OCI-LY7 (cell line): Measurements from ENCODE around the gene MTRF1L. TPM values are rescaled to one million over a fixed set of nuclear protein-coding genes. Genes with fewer than 3 reads are reported as not detected.

Experiments
- BruUV-seq: library from RNA; stranded (reverse); fragments of 400-500 nt; replicated peaks from 2 replicates; lab custom pipeline; 2021; lab: Mats Ljungman, UMichigan
- CTCF ChIA-PET: fragments of 300-600 bp; sonication (Branson Sonifier 250); formaldehyde crosslinking; loops from one replicate; lab custom pipeline; 2022; ENCODE audit warnings: antibody characterized with exemption; ENCODE audit not compliant: unreplicated experiment; lab: Charles Lee
- POLR2A ChIA-PET: fragments of 300-600 bp; sonication (Branson Sonifier 250); formaldehyde crosslinking; loops from one replicate; lab custom pipeline; 2022; ENCODE audit warnings: antibody characterized with exemption; lab: Charles Lee
- DNase-seq: peaks from one replicate; pipeline ENCODE4 v3.0.0-alpha.2; 2015; ENCODE audit warnings: low spot score
- H2AFZ ChIP-seq: fragments of 200-600 bp; sonication (generic), shearing (Covaris generic); 2 replicates; pipeline ENCODE4 v1.6.1; 2014; ENCODE audit warnings: mild to moderate bottlenecking, antibody characterized with exemption, low read length, moderate library complexity
- H3K27ac ChIP-seq: fragments of 200-600 bp; sonication (generic); 2 replicates; pipeline ENCODE4 v1.5.1; 2014; ENCODE audit warnings: mixed run types, low read depth, mild to moderate bottlenecking, moderate library complexity, low read length, inconsistent platforms; ENCODE audit not compliant: poor library complexity, severe bottlenecking
- H3K36me3 ChIP-seq: fragments of 200-600 bp; sonication (generic); 2 replicates; pipeline ENCODE4 v1.6.1; 2014; ENCODE audit warnings: mild to moderate bottlenecking, antibody characterized with exemption, low read length, moderate library complexity, mixed read lengths; ENCODE audit not compliant: insufficient read depth
- H3K4me1 ChIP-seq: fragments of 200-600 bp; sonication (generic); 2 replicates; pipeline ENCODE4 v1.5.1; 2014; ENCODE audit warnings: mild to moderate bottlenecking, low read length; ENCODE audit not compliant: insufficient read depth, poor library complexity, severe bottlenecking
- H3K4me2 ChIP-seq: fragments of 200-600 bp; sonication (generic); 2 replicates; pipeline ENCODE4 v1.6.1; 2014; ENCODE audit warnings: mild to moderate bottlenecking, low read length
- H3K4me3 ChIP-seq: fragments of 200-600 bp; sonication (generic); 2 replicates; pipeline ENCODE4 v1.5.1; 2014; ENCODE audit warnings: mild to moderate bottlenecking, low read depth, low read length; ENCODE audit not compliant: poor library complexity, severe bottlenecking
- H3K79me2 ChIP-seq: fragments of 200-600 bp; sonication (generic); 2 replicates; pipeline ENCODE4 v1.6.1; 2016; ENCODE audit warnings: low read depth, mild to moderate bottlenecking, low read length, moderate library complexity, mixed read lengths; ENCODE audit not compliant: insufficient read depth
- H3K9me2 ChIP-seq: fragments of 200-600 bp; sonication (generic); 2 replicates; pipeline ENCODE4 v1.6.1; 2016; ENCODE audit warnings: mild to moderate bottlenecking, low read length, mixed read lengths; ENCODE audit not compliant: insufficient read depth
- H3K9me3 ChIP-seq: fragments of 200-600 bp; sonication (generic); 2 replicates; pipeline ENCODE4 v1.6.1; 2014; ENCODE audit warnings: mild to moderate bottlenecking, mixed run types, low read length, mixed read lengths
- H4K20me1 ChIP-seq: fragments of 200-600 bp; sonication (generic); 2 replicates; pipeline ENCODE4 v1.6.1; 2014; ENCODE audit warnings: mild to moderate bottlenecking, antibody characterized with exemption, low read length, moderate library complexity, mixed read lengths; ENCODE audit not compliant: insufficient read depth
- EZH2phosphoT487 ChIP-seq: fragments of 200-600 bp; sonication (generic); IDR thresholded peaks from 2 replicates; pipeline ENCODE4 v1.6.1; 2018; ENCODE audit warnings: low read depth, borderline replicate concordance, mild to moderate bottlenecking, mixed run types, antibody characterized with exemption, low read length, moderate library complexity, mixed read lengths
- intact Hi-C: fragments of 100-400 bp; cut with micrococcal nuclease; formaldehyde crosslinking; loops from one replicate; pipeline ENCODE4 v1.10.0; 2022; ENCODE audit not compliant: unreplicated experiment
- small RNA-seq: library from RNA; depleted of rRNA; stranded (forward); fragments of <200 nt; gene quantifications from one replicate; pipeline ENCODE3, GENCODE V24; 2014
- total RNA-seq, 2 experiments: library from RNA; depleted of rRNA in 1 of 2; stranded (reverse); fragments of >200 nt in 1 of 2; shearing (Covaris generic) in 1 of 2; gene quantifications; 2 replicates each; pipeline ENCODE4 v1.2.3, GENCODE V29; 2014 to 2022
- TF ChIP-seq, protein P1 (sequence below): fragments of 200-600 bp; sonication (generic); conservative IDR thresholded peaks from 2 replicates; pipeline ENCODE4 v1.5.1; 2014; ENCODE audit warnings: mild to moderate bottlenecking, antibody characterized with exemption, low read length, moderate library complexity, mixed read lengths

Gene MTRF1L
- total RNA-seq, 2 experiments from 2014 or later = 11.0 to 19.2 TPM

- Histone ChIP-seq H3K36me3 (no peaks in the 10 kb centered on the region), H3K4me2 (no peak overlapping the region), H3K4me1 (no peaks in the 10 kb centered on the region), H3K79me2 (no peaks in the 10 kb centered on the region), H3K27ac (no peak overlapping the region), H3K9me2 (no peaks in the 10 kb centered on the region), H4K20me1 (no peaks in the 10 kb centered on the region), H2AFZ (no peak overlapping the region), H3K4me3 (no peak overlapping the region), H3K9me3 (no peaks in the 10 kb centered on the region)
- no TSS peak for BruUV-seq
- ChIA-PET POLR2A (interaction anchor here (0.5 to 0.7 kb wide), 2 partner anchors 359 to 1413 kb away, joined by 3 read pairs; no protein-coding TSS in a partner anchor), CTCF (no interaction called here)
- intact Hi-C loops = loop anchor here (10.0 kb wide), 1 partner anchor 388 kb away; no protein-coding TSS in a partner anchor
- TF ChIP-seq, protein P1, sequence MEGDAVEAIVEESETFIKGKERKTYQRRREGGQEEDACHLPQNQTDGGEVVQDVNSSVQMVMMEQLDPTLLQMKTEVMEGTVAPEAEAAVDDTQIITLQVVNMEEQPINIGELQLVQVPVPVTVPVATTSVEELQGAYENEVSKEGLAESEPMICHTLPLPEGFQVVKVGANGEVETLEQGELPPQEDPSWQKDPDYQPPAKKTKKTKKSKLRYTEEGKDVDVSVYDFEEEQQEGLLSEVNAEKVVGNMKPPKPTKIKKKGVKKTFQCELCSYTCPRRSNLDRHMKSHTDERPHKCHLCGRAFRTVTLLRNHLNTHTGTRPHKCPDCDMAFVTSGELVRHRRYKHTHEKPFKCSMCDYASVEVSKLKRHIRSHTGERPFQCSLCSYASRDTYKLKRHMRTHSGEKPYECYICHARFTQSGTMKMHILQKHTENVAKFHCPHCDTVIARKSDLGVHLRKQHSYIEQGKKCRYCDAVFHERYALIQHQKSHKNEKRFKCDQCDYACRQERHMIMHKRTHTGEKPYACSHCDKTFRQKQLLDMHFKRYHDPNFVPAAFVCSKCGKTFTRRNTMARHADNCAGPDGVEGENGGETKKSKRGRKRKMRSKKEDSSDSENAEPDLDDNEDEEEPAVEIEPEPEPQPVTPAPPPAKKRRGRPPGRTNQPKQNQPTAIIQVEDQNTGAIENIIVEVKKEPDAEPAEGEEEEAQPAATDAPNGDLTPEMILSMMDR = no peak
- no peak for TF ChIP-seq EZH2phosphoT487
- no peak for DNase-seq
These were observed 60.1 kb downstream of the MTRF1L start for GRCh38 chr6:152942319-152942869.

DNA sequence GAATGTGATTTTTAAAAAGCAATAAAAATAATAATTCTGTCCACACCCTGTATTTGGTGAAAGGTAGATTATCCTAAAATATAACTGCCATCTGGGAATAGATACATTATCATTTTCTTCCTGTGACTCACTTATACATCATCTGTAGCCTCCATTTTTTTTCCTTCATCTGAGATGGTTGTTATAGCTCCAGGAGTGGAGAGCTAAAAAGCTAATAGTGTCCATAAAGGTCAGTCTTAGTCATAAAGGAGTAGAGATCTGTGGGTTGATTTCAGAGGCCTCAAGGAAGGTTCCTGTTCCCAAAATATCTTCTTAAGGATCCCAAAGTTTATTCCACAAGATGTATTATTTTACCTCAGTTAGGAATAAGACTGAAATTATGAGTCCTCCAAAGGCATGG lies 60.8 kb downstream of the MTRF1L start:
- intact Hi-C loops = loop anchor here (10.0 kb wide), 1 partner anchor 387 kb away; no protein-coding TSS in a partner anchor
- POLR2A ChIA-PET = interaction anchor here (0.7 kb wide), 1 partner anchor 360 kb away, joined by 3 read pairs; no protein-coding TSS in a partner anchor
- no TSS peak for BruUV-seq

More for the DNA sequence above, 60.8 kb downstream of the MTRF1L start:
- Histone ChIP-seq H3K9me3 (no peaks in the 10 kb centered on the region), H3K79me2 (no peaks in the 10 kb centered on the region), H3K9me2 (no peaks in the 10 kb centered on the region), H3K4me3 (no peak overlapping the region), H3K36me3 (no peaks in the 10 kb centered on the region), H2AFZ (no peak overlapping the region), H3K4me1 (no peaks in the 10 kb centered on the region), H3K27ac (no peak overlapping the region), H4K20me1 (no peaks in the 10 kb centered on the region), H3K4me2 (no peak overlapping the region)
- no peak for DNase-seq
- TF ChIP-seq, protein P1 = no peak
- no peak for TF ChIP-seq EZH2phosphoT487
- CTCF ChIA-PET = no interaction called here

Small RNAs within 50 kb of the gene (small RNA-seq; reads per million reads assigned to genes)
- gene AL080276.1 = not detected

Other genes with a start within 250 kb of the MTRF1L start
- 47.8 and 53.2 TPM in 2 replicates for gene FBXO5, start 19.7 kb downstream of the MTRF1L start, total RNA-seq (2014; rRNA removed; shearing (Covaris generic))
- 68.0 and 73.8 TPM in 2 replicates for gene FBXO5, start 19.7 kb downstream of the MTRF1L start, total RNA-seq (2022)
- 0.03 TPM in 1 of 2 replicates, not detected in the other for gene RGS17, start 128.6 kb upstream of the MTRF1L start, total RNA-seq (2014; rRNA removed; shearing (Covaris generic))
- not detected in 2 replicates for gene RGS17, start 128.6 kb upstream of the MTRF1L start, total RNA-seq (2022)